H9 (cell line): Measurements from ENCODE around the gene SYT15B. TPM values are rescaled to one million over a fixed set of nuclear protein-coding genes. Genes with fewer than 3 reads are reported as not detected.
"Not testable (repeated sequence)": the region's sequence is repeated elsewhere in the genome, so short reads cannot be mapped to it uniquely, and the experiment has no call there.

ENCODE experiments used
- DNase-seq: peaks from one replicate; pipeline ENCODE4 v3.0.0-alpha.2; 2017
- H2AFZ ChIP-seq: one replicate; pipeline ENCODE4 v1.6.1; 2013; ENCODE audit warnings: mild to moderate bottlenecking, low read length, control low read depth, moderate library complexity
- H2AK5ac ChIP-seq: 2 replicates; pipeline ENCODE4 v1.6.1; 2013; ENCODE audit warnings: low read length, control low read depth, mixed read lengths; ENCODE audit not compliant: insufficient read length
- H2BK120ac ChIP-seq: one replicate; pipeline ENCODE4 v1.6.1; 2013; ENCODE audit warnings: low read depth, mild to moderate bottlenecking, low read length, control low read depth, inconsistent platforms; ENCODE audit not compliant: poor library complexity, severe bottlenecking
- H2BK12ac ChIP-seq: 2 replicates; pipeline ENCODE4 v1.6.1; 2013; ENCODE audit warnings: low read length, control low read depth, mixed read lengths, low read depth; ENCODE audit not compliant: insufficient read length
- H2BK15ac ChIP-seq: 2 replicates; pipeline ENCODE4 v1.6.1; 2013; ENCODE audit warnings: low read depth, low read length, control low read depth
- H2BK20ac ChIP-seq: one replicate; pipeline ENCODE4 v1.6.1; 2013; ENCODE audit warnings: low read depth, mild to moderate bottlenecking, low read length, control low read depth, inconsistent platforms; ENCODE audit not compliant: poor library complexity, severe bottlenecking
- H2BK5ac ChIP-seq: 2 replicates; pipeline ENCODE4 v1.6.1; 2013; ENCODE audit warnings: low read length, control low read depth, mixed read lengths; ENCODE audit not compliant: insufficient read length
- H3K14ac ChIP-seq: 2 replicates; pipeline ENCODE4 v1.6.1; 2013; ENCODE audit warnings: low read length, control low read depth; ENCODE audit not compliant: insufficient read depth
- H3K18ac ChIP-seq: 2 replicates; pipeline ENCODE4 v1.6.1; 2013; ENCODE audit warnings: low read depth, mild to moderate bottlenecking, mixed read lengths, low read length, control low read depth; ENCODE audit not compliant: insufficient read length
- H3K23ac ChIP-seq: 2 replicates; pipeline ENCODE4 v1.6.1; 2013; ENCODE audit warnings: low read length, control low read depth, mixed read lengths, low read depth; ENCODE audit not compliant: insufficient read length
- H3K23me2 ChIP-seq: 2 replicates; pipeline ENCODE4 v1.6.1; 2013; ENCODE audit warnings: low read depth, mild to moderate bottlenecking, mixed read lengths, low read length, control low read depth; ENCODE audit not compliant: insufficient read length, poor library complexity, severe bottlenecking
- H3K27ac ChIP-seq: 2 replicates; pipeline ENCODE4 v1.5.1; 2013; ENCODE audit warnings: low read length, control low read depth, mixed read lengths, low read depth; ENCODE audit not compliant: insufficient read length
- H3K27me3 ChIP-seq: 2 replicates; pipeline ENCODE4 v1.6.1; 2013; ENCODE audit warnings: low read length, control low read depth, inconsistent platforms; ENCODE audit not compliant: insufficient read depth
- H3K4ac ChIP-seq: 2 replicates; pipeline ENCODE4 v1.6.1; 2013; ENCODE audit warnings: low read depth, mild to moderate bottlenecking, control low read depth, inconsistent platforms, low read length, moderate library complexity
- H3K4me1 ChIP-seq: 2 replicates; pipeline ENCODE4 v1.6.1; 2013; ENCODE audit warnings: low read length, control low read depth, inconsistent platforms; ENCODE audit not compliant: insufficient read depth
- H3K4me2 ChIP-seq: 2 replicates; pipeline ENCODE4 v1.6.1; 2013; ENCODE audit warnings: low read length, control low read depth, mixed read lengths; ENCODE audit not compliant: insufficient read length, insufficient read depth
- H3K56ac ChIP-seq: 2 replicates; pipeline ENCODE4 v1.6.1; 2013; ENCODE audit warnings: low read depth, mild to moderate bottlenecking, mixed read lengths, low read length, control low read depth; ENCODE audit not compliant: insufficient read length
- H3K79me1 ChIP-seq: 2 replicates; pipeline ENCODE4 v1.6.1; 2013; ENCODE audit warnings: low read depth, mild to moderate bottlenecking, moderate library complexity, low read length, control low read depth, inconsistent platforms; ENCODE audit not compliant: insufficient read depth, poor library complexity, severe bottlenecking
- H3K79me2 ChIP-seq: 2 replicates; pipeline ENCODE4 v1.6.1; 2013; ENCODE audit warnings: low read length, control low read depth, inconsistent platforms; ENCODE audit not compliant: insufficient read depth
- H3K9ac ChIP-seq: 2 replicates; pipeline ENCODE4 v1.6.1; 2013; ENCODE audit warnings: low read length, control low read depth, mixed read lengths; ENCODE audit not compliant: insufficient read length; ENCODE audit errors: extremely low read depth
- H3K9me3 ChIP-seq: one replicate; pipeline ENCODE4 v1.6.1; 2013; ENCODE audit warnings: low read depth, low read length, inconsistent platforms; ENCODE audit not compliant: control insufficient read depth
- H3T11ph ChIP-seq: one replicate; pipeline ENCODE4 v1.6.1; 2013; ENCODE audit warnings: mild to moderate bottlenecking, low read length, control low read depth, inconsistent platforms
- H4K20me1 ChIP-seq: one replicate; pipeline ENCODE4 v1.6.1; 2013; ENCODE audit not compliant: control insufficient read depth, insufficient read length, insufficient read depth
- H4K5ac ChIP-seq: 2 replicates; pipeline ENCODE4 v1.6.1; 2013; ENCODE audit warnings: low read depth, mild to moderate bottlenecking, mixed read lengths, low read length, control low read depth; ENCODE audit not compliant: insufficient read length
- H4K8ac ChIP-seq: replicated peaks from 2 replicates; pipeline ENCODE4 v1.6.1; 2013; ENCODE audit warnings: low read length, control low read depth, mixed read lengths, low read depth; ENCODE audit not compliant: insufficient read length
- H4K91ac ChIP-seq: 2 replicates; pipeline ENCODE4 v1.6.1; 2013; ENCODE audit warnings: low read depth, mild to moderate bottlenecking, moderate library complexity, mixed read lengths, low read length, control low read depth; ENCODE audit not compliant: insufficient read length
- H3K27ac Mint-ChIP-seq, 3 experiments: 2 replicates in 2 of 3; 3 replicates in 1 of 3; pipeline ENCODE4 v1.8.0; 2020 to 2021; ENCODE audit warnings: mixed read lengths in 3 of 3, mild to moderate bottlenecking in 1 of 3, moderate library complexity in 1 of 3
- H3K27me3 Mint-ChIP-seq: 2 replicates; pipeline ENCODE4 v1.8.0; 2021; ENCODE audit warnings: low read depth, mild to moderate bottlenecking, moderate library complexity, mixed read lengths
- H3K36me3 Mint-ChIP-seq, 3 experiments: 2 replicates in 2 of 3; 3 replicates in 1 of 3; pipeline ENCODE4 v1.8.0; 2020 to 2021; ENCODE audit warnings: low read depth in 3 of 3, mixed read lengths in 3 of 3; ENCODE audit not compliant: insufficient read depth in 1 of 3
- H3K4me1 Mint-ChIP-seq, 2 experiments: 2 replicates each; pipeline ENCODE4 v1.8.0; 2020; ENCODE audit warnings: mixed read lengths in 2 of 2
- H3K4me3 Mint-ChIP-seq, 2 experiments: 2 replicates in 1 of 2; 3 replicates in 1 of 2; pipeline ENCODE4 v1.8.0; 2020 to 2021; ENCODE audit warnings: mild to moderate bottlenecking in 2 of 2, mixed read lengths in 2 of 2, moderate library complexity in 1 of 2
- H3K9me3 Mint-ChIP-seq, 2 experiments: 2 replicates in 1 of 2; 3 replicates in 1 of 2; pipeline ENCODE4 v1.8.0; 2020; ENCODE audit warnings: mild to moderate bottlenecking in 2 of 2, mixed read lengths in 2 of 2, moderate library complexity in 1 of 2
- WGBS: extraction: QIAGEN DNeasy Blood & Tissue Kit; methylation state at CpG from one replicate; pipeline ENCODE4 v1.1.7; 2013; ENCODE audit warnings: missing lambda C conversion rate, low lambda C conversion rate, mixed read lengths; ENCODE audit not compliant: insufficient read length; ENCODE audit errors: extremely low coverage; 5-methylcytosine and 5-hydroxymethylcytosine counted together
- long read RNA-seq: library from polyadenylated mRNA; unstranded; transcript quantifications from one replicate; pipeline ENCODE4 v2.0.0, GENCODE V29; 2020
- total RNA-seq: library from RNA; stranded (reverse); gene quantifications from 2 replicates; pipeline ENCODE4 v1.2.1, GENCODE V29; 2021

Gene SYT15B
- total RNA-seq = 0.24 TPM in 1 of 2 replicates, not detected in the other
- long read RNA-seq, partial matches to known transcripts = 0 of 1 reads
- long read RNA-seq, other reads (novel, unspliced or antisense) = 1 of 1 reads

- H3K4me2 ChIP-seq, H3K23ac ChIP-seq, H3K36me3 Mint-ChIP-seq, H2BK12ac ChIP-seq, H3K79me1 ChIP-seq, H3K27me3 ChIP-seq, H3K23me2 ChIP-seq, H2BK20ac ChIP-seq, H3K4me1 ChIP-seq, H2BK15ac ChIP-seq, H2BK5ac ChIP-seq, H4K8ac ChIP-seq, H3K9me3 Mint-ChIP-seq, H3T11ph ChIP-seq, H3K27me3 Mint-ChIP-seq, H4K5ac ChIP-seq, H2BK120ac ChIP-seq, H3K14ac ChIP-seq, H3K79me2 ChIP-seq, H3K4me1 Mint-ChIP-seq, DNase-seq, H3K18ac ChIP-seq, H3K27ac Mint-ChIP-seq, H3K4me3 Mint-ChIP-seq, H3K27ac ChIP-seq, H4K20me1 ChIP-seq, H4K91ac ChIP-seq, H2AFZ ChIP-seq, H2AK5ac ChIP-seq, H3K56ac ChIP-seq, H3K9ac ChIP-seq, H3K4ac ChIP-seq, H3K9me3 ChIP-seq: not testable (repeated sequence)
- no CpG with 5 or more reads among the region's 33 CpGs for WGBS
These were observed at the start of gene SYT15B for GRCh38 chr10:47763554-47764175. Gene SYT15B, minus strand, starts transcription at chr10:47763592. Its CDS starts 952 bp downstream, at chr10:47762640.

GRCh38 chr10:47779590-47779989 is 16.2 kb upstream of the SYT15B start:
- not testable (repeated sequence) for H2AK5ac ChIP-seq, H3K27me3 ChIP-seq, H2AFZ ChIP-seq, H3K27ac Mint-ChIP-seq, H3K79me2 ChIP-seq, H3T11ph ChIP-seq, H3K27me3 Mint-ChIP-seq, H2BK120ac ChIP-seq, H3K27ac ChIP-seq, H3K23ac ChIP-seq, H4K20me1 ChIP-seq, H3K4ac ChIP-seq, H3K9me3 Mint-ChIP-seq, H2BK15ac ChIP-seq, H3K9me3 ChIP-seq, H3K4me1 ChIP-seq, H3K4me1 Mint-ChIP-seq, DNase-seq, H3K4me2 ChIP-seq, H4K91ac ChIP-seq, H3K79me1 ChIP-seq, H4K8ac ChIP-seq, H3K18ac ChIP-seq, H4K5ac ChIP-seq, H3K9ac ChIP-seq, H2BK20ac ChIP-seq, H3K23me2 ChIP-seq, H3K36me3 Mint-ChIP-seq, H3K56ac ChIP-seq, H3K4me3 Mint-ChIP-seq, H3K14ac ChIP-seq, H2BK5ac ChIP-seq, H2BK12ac ChIP-seq
- WGBS = no CpG with 5 or more reads among the region's 4 CpGs
